NT2/D1 (cell line): ENCODE data around the gene TXNDC2.

Source experiments
- YY1 ChIP-seq: IDR thresholded peaks from 2 replicates; pipeline ENCODE4 v1.6.1; 2011; ENCODE audit not compliant: insufficient read length, insufficient read depth
- ZNF274 ChIP-seq: IDR thresholded peaks from 2 replicates; pipeline ENCODE4 v1.6.1; 2011; ENCODE audit warnings: mild to moderate bottlenecking, low read depth, low read length

GRCh38 chr18:9852266-9853081 lies 33.3 kb upstream of the TXNDC2 start:
- TF ChIP-seq YY1 = no peak
- no peak for TF ChIP-seq ZNF274
